ENCODE data around the gene FERMT2.
"Not testable (repeated sequence)": the region's sequence is repeated elsewhere in the genome, so short reads cannot be mapped to it uniquely, and the experiment has no call there.

Gene FERMT2

DNA sequence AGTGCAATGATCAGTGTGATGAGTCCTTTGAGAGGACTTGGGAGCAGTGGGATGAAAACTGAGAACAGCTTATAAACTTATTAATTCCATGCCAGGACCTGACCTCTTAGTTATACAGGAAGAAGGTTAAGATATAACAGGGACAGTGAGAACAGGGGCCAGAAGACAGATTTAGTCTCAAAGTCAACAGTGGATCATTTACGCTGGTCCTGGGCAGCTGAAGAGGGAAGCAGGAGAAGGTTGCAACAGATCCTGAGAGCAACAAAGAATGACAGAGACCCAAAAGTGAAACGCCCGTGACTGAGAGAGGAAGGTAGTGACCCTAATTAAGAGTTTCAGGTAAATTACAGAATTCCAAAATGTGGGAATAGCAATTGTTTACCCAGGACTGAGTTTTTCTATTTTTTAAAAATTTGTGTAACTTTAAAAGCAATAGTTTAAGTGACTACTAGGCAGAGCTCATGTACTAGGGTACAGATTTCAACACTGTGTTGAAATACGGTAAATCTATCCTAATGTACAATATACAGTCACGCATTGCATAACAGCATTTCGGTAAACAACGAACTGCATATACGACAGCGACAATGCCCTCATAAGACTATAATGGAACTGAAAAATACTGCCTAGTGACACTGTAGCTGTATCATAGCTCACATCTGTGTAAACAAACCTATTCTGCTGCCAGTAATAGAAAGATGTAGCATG lies 81.8 kb downstream of the FERMT2 start:
- no peak for DNase-seq (ENCODE audit: low read depth in 2 of 2)

DNA sequence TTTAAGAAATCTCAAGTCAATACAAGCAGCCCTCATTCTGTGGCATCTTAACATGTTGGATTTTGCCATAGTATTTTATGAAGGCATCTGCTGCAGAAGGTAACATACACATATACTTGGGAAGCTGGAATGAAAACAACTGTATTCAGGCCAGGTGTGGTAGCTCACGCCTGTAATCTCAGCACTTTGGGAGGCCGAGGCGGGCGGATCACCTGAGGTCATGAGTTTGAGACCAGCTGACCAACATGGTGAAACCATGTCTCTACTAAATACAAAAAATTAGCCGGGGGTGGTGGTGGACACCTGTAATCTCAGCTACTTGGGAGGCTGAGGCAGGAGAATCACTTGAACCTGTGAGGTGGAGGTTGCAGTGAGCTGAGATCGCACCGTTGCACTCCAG lies 86.0 kb downstream of the FERMT2 start:
- not testable (repeated sequence) for DNase-seq (ENCODE audit: low read depth in 2 of 2)

DNA sequence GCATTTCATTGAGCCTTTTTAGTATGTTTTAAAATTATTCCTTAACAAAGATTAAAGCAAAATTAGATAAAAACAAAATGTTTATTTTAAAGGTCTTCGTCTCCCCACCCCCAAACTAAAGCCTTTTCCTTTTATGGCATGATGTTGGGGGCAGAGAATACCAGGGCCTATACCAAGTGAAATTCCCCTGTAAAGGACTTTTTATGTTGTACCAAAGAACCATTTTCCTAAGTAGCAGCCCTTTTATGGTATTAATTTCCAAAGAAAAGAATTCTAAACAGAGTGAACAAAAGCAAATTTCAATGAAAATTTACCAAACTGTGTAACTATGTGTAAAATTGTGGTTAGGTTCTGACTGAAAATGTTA lies 87.5 kb downstream of the FERMT2 start:
- no peak for DNase-seq (ENCODE audit: low read depth in 2 of 2)

DNA sequence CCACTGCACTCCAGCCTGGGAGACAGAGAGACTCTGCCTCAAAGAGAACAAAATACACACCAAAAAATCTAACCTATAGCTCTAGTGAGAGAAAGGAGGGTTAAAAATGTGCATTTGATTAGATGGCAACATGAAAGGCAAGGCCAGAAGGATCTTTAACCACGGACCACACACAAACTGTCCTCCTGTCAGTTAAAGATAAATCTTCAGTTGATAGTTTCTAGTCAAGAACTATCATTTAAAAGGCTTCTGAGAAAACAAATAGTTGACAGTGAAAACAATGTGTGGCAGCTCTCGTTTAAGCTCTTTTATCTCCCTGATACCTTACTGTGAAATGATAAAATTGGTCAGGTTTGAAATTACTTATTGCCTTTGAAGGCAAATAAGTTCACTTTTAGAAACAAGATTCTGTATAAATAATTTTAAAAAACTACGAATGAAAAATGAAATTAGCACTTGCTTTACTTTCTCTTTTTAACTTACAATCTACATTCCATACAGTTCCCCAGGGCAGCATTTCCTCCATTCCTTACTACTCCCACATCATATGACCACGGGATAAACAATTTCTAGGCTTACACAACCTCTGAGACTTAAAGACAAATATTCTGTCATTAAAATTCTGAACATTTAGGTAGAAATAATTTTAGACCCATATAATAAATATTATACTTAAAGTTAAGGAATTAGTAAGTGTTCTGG lies 88.1 kb downstream of the FERMT2 start:
- no peak for DNase-seq (ENCODE audit: low read depth in 2 of 2)

DNA sequence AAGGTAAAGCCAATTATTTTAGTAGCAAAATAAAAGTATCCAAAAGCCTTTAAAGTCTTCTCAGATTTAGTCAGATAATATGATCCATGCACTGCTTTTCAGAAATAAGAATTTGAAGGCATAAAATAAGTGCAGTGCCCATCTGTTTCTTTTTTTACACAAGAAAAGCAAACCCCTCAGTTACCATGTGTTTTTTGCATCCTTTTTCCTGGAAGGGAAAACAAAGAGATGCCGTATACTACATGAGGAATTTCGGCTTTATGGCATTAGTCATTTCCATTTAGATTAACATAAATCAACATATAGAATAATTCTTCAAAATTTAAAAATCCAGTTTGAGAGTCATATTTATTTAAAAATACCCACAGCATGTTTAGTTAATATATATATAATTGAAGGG lies 89.4 kb downstream of the FERMT2 start:
- no peak for DNase-seq (ENCODE audit: low read depth in 2 of 2)

DNA sequence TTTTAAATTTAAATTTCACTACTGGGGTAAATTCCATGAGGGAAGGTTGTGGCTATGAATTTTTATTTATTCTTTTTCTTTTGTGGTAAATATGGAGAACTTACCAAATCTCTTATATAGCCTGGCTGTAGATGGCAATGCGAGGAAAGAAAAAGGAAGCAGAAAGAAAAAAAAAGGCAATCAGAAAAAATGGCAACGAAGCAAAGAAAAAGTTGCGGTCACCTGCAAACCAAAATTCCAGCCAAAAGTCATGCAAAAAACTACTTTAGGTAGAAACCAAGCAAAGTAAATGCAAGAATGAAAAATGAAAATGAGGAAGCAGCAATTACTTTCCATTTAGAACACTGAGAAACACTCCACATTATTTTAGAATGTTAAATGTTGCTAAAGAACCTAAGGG lies 89.9 kb downstream of the FERMT2 start:
- no peak for DNase-seq (ENCODE audit: low read depth in 2 of 2)

DNA sequence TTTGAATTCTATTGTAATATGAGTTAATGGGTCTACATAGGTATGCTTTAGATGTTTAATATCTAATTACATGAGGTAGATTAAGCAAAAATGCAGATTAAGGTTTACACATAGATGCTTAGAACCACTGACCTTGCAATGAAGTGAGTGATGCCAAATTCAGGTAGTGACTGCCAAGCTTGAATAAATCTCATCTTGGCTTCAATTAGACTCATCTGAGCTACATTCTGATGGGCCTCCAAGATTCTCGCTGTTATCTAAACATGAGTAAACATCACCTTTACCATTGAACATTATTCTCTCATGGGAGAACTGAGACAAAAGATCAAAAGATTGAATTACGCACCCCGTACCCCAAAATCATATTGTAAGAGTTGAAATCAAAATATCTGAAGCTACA lies 90.6 kb downstream of the FERMT2 start:
- DNase-seq (ENCODE audit: low read depth in 2 of 2), result no peak

DNA sequence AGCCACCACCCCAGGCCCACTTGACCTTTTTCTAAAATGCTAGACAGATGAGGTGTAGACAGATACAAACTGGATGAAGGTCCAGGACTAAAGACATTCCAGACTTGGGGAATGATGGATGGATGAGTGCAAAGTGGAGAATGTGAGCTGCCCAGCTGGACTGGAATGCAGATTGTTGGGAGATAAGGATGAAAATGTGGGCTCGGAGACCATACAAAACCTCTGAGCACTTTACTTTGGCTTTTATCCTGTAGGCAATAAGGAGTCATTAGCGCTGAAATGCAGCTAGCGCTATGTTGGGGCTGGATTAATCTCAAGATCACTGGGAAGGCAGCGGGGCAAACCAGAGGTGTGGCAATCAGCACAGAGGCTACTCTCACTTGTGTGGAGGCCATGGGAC lies 94.7 kb downstream of the FERMT2 start:
- DNase-seq (ENCODE audit: low read depth in 2 of 2), result no peak

DNA sequence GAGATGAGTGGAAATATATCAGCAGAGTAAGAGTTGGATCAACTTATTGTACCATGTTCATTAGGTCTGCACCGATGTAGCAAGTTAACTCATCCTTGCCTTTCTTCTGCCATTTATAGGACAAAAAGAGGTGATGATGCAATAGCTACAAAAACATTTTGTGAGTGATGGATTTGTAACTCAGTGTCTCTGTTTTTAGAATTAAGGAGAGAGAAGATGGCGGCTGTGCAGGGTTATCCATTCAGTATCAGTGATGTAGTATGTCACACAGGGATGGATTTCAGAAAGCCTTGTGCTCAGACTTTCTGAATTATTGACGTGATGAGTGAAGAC lies 97.4 kb downstream of the FERMT2 start:
- DNase-seq (ENCODE audit: low read depth in 2 of 2), result no peak

DNA sequence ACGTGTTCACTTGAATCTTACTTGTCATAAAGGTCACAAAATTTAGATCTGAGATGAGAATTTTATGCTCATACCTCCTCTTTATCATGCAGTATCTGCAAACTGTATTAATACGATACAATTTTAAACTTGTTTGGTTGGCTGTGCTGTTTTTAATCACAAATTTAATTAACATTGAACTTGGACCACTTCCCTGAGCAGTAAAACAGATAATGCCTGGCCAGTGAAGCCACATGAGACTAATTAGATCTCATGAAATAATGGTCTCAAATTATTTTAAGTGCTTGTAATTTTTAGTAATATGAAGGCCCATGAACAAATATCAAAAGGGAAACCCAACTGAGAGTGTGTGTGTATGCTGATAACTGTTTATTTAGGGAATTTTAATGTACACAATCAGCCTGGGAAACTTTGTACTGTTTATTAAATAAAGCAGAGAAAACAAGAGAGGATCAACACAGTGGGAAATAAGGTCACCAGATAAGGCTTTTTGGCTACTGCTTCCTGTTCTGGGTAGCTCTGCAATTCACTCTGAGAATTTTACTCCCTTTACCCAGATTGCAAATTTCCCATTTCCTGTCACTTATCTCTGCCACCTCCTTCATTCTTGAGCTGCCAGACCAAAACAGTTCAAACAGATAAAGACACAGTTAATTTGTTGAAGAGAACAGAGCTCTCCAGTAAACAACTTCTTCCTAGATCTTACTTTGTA lies 97.9 kb downstream of the FERMT2 start:
- no peak for DNase-seq (ENCODE audit: low read depth in 2 of 2)

DNA sequence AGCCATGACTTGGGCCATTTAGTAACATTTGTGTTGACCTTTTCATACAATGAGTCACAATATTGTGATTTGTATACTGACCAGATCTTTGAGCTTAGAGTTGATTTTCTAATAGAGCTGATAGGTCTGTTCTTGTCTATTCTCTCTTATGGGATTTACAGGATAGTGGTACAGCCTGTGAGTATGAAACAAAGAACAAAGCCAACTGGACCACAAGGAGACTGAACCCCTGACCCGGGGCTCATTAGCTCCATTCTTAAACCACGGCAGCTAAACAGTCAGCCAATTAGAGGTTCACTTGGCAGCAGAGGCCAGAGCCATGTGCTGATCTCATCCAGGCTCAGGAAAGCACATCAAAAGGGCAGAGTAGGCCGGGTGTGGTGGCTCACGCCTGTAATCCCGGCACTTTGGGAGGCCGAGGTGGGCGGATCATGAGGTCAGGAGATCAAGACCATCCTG lies 100.4 kb downstream of the FERMT2 start:
- no peak for DNase-seq (ENCODE audit: low read depth in 2 of 2)

DNA sequence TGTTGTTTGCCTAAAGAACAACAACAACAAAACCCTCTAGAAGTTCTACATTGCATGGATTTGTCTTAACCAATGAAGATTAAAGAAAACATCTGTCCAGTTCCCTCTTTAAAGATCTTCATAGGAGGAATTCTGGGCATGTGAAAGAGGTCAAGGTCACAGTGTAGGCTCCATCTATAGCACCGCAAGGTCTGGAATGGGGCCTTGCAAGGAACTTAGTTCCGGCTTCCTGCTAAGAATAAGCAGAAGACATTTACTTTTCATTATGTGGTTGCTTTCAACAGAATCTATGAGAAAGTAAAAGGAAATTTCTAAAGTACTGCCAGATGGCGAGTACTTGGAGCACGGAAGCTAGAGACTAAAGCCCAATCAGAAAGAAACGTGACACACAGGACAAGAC lies 102.2 kb downstream of the FERMT2 start:
- DNase-seq (ENCODE audit: low read depth in 2 of 2), result no peak

DNA sequence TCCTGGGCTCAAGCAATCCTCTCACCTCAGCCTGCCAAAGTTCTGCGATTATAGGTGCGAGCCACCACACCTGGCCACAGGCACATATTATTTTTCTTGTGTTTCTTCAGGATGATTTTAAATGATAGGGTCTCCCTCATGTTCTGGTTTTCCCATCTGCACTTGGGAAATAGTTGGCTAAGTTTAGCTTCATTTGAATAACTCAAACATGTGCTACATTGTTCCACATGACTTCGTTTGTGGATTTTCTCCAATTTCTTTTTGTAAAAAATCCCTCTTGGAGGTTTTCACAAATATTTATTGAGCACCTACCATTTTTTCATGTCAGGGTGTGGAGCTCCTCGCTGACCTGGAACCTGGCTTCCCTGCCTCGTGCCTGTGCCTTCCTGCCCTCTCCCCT lies 104.3 kb downstream of the FERMT2 start:
- no peak for DNase-seq (ENCODE audit: low read depth in 2 of 2)

DNA sequence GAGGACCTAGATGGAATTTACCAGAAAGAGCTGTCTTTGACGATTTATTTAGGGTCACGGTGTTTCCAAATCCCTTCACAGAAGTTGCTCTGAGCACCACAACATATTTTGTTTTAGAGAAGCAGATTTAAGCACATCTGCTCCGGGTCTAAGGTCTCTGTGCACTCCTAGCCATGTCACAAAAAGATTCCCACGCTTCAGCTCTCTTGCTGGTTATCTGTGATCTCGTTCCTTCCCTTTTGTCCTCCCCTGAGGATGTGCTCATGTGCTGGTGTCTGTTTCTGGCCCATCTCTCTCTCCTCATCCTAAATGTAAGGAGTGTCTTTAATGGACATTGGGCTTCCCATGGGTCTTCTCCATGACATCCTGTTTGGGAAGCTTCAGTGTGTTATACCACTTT lies 105.8 kb downstream of the FERMT2 start:
- no peak for DNase-seq (ENCODE audit: low read depth in 2 of 2)

DNA sequence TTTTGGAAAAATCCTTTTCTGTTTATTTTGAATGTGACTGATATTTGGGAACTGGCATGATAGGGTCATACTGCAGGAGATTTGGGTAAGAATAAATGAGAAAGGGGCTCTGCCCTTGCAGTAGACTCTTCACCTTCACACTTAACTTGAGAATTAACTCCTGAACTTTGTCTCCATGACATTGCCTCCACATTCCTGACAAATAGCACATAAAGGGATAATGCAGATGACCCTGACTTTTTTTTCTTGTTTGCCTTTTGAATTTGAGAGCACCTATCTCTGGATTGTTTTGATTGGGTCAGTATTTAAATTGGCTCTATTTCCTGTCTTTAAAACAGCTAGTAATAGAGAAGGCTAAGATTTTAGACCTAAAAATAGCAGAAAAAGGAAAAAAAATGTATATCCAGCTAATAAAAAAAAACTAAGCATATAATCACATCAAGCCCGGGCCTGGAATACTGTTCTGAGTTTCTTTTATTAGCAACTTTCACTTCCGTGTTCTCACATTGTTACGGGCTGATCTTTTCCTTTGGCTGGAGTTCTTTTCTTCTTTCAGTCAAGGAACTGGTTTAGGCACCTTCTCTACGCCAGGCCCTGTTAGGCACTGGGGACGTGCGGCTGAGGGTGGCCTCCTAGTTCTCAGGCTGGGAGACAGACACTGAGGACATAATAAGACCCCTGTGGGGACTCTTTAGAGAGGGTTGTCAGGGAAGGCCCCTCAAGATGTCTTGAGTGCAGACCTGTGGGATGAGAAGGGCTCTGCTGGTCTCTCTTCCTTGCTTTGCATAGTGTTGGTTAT lies 106.4 kb downstream of the FERMT2 start:
- no peak for DNase-seq (ENCODE audit: low read depth in 2 of 2)

DNA sequence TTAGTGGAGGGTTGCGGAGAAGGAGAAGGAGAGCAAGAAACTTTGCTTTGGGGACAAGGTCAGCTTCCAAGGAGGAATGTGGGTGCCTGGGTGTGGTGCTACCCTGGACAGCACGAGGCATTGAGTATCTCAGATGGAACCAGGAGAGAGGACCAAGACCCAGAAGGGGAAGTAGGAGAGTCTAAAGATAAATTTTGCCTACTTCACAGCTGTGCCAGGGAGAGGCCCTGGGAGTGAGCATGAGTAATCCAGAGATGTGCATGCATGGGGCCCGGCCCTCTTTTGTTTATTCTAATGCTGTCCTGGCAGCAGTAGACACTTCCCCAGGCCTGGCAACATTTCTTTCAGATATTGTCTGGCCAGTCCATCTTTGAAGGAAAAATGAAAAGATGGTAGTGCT lies 110.0 kb downstream of the FERMT2 start:
- no peak for DNase-seq (ENCODE audit: low read depth in 2 of 2)

DNA sequence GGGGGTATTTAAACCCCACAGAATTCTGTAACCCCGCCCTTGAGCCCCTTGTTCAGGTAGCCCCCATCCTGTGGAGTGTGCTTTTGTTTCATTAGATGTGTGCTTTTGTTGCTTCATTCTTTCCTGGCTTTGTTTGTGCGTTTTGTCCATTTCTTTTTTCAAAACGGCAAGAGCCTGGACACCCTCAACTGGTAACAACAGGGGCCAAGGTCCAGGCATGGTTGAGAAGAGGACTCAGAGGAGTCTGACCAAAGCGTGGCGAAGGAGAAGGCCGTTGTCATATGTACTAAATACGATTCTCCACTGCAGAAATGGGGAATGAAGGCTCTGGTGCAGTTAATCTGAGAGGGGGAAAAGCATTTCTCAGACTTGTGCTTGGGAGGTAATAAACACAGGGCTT lies 113.4 kb downstream of the FERMT2 start:
- no peak for DNase-seq (ENCODE audit: low read depth in 2 of 2)

DNA sequence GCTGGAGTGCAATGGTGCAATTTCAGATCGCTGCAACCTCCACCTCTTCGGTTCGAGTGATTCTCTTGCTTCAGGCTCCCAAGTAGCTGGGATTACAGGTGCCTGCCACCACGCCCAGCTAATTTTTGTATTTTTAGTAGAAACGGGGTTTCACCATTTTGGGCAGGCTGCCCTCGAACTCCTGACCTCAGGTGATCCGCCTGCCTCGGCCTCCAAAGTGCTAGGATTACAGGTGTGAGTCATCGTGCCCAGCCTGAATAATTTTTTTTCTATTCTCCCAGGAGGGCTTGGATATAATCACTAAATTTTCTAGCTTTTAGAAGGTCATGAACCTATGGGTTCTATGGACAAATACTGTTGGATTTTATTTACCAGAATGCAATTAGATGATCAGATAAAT lies 114.8 kb downstream of the FERMT2 start:
- no peak for DNase-seq (ENCODE audit: low read depth in 2 of 2)

DNA sequence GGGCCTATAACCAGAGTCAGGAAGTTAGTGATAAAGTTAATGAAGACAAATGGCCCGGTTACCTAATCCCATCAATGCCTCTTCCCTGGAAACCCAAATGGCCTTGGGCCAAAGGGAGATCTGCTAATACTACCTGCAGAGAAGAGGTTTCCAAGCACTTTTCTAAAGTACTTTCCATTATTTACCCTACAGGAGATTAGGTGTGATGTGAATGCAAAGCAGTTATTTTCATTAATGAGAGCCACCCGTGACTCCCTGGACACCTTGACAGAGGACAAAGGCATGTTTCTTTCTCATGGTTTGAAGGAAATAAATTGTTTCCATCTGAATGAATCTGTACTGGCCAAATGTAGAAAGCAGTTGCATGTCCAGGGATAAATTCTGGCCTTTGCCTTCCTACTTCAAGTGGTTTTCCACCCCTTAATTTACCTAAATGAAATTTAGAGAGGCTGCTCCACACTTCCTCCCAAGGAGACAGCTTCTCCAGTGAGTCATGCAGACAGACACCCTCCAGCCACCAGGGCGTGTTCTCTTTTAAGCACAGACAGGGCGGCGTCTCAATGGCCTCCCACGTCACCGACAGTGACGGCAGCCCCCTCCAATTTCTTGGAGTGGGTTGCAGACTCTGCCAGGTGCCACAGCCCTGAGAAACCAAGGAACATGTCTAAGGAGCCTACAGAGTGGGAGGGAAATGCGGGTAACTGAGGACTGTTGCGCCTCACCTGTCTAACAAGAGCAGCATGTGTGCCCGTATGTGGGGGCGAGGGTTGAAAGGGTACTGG lies 115.5 kb downstream of the FERMT2 start:
- no peak for DNase-seq (ENCODE audit: low read depth in 2 of 2)

DNA sequence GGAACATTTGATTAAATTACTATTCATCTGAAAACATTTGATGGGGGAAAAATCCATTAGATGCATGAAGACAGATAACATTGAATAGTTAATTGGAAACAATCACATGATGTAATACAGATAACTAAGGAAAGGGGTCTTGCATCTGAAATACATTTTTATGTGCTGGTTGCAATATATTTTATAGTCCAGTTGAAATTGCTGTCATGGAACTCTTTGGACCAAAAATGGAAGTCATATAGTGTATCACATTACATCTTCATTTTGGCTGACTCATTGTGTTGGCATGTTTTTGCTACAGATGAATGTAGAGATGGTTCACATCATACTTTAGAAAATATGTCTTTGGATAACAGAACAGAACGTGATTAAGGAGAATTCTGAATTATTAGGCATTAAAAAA lies 116.4 kb downstream of the FERMT2 start:
- no peak for DNase-seq (ENCODE audit: low read depth in 2 of 2)

DNA sequence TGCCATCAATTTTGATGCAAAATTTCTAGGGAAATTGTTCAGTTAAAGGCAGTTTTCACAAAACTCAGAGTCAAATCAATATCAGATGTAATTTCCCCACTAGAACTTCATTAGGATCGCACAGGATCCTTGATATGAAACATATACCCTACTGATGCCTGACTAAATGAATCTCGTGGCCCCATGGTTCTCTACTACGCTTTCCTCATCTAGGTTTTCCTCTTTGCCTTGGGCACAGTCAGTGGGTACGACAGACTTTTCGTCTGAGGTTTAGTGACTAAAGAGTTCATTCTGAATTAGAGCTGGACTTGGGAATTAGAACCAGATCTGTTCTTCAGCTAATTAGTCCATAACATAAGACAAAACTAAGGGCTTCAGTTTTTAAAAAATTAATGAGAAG lies 117.0 kb downstream of the FERMT2 start:
- DNase-seq (ENCODE audit: low read depth in 2 of 2), result no peak
